B cell (primary cell): Measurements from ENCODE around the gene IFNAR2. TPM values are rescaled to one million over a fixed set of nuclear protein-coding genes. Genes with fewer than 3 reads are reported as not detected.

Source experiments
- ATAC-seq: fragments of 200-7000 bp; cut with Tn5 transposase; one replicate; pipeline ENCODE4 v1.10.0; 2021; ENCODE audit warnings: low read depth, mild to moderate bottlenecking, moderate number of reproducible peaks, moderate library complexity
- CTCF ChIA-PET: fragments of 350-600 bp; sonication (Branson Sonifier 250); formaldehyde crosslinking; loops from one replicate; lab custom pipeline; 2021; ENCODE audit warnings: antibody characterized with exemption, inconsistent platforms; lab: Charles Lee
- POLR2A ChIA-PET: fragments of 350-600 bp; sonication (Branson Sonifier 250); formaldehyde crosslinking; loops from one replicate; lab custom pipeline; 2021; ENCODE audit warnings: antibody characterized with exemption; lab: Charles Lee
- DNase-seq: peaks from one replicate; pipeline ENCODE4 v3.0.0; 2013
- H2AFZ ChIP-seq: 2 replicates; pipeline ENCODE4 v1.6.1; 2012; ENCODE audit warnings: mild to moderate bottlenecking, low read depth, low read length; ENCODE audit not compliant: insufficient read depth, poor library complexity, severe bottlenecking
- H3K27ac ChIP-seq, 2 donors: 1 replicate in 1 of 2; 2 replicates in 1 of 2; pipeline ENCODE4 v1.5.1; 2012 to 2013; ENCODE audit warnings: low read length in 2 of 2, mild to moderate bottlenecking in 2 of 2, moderate library complexity in 1 of 2
- H3K27me3 ChIP-seq, 4 experiments: fragments of 200-600 bp in 1 of 4; sonication (generic) in 1 of 4; replicated peaks in 1 of 4; 1 replicate in 2 of 4; 2 replicates in 2 of 4; pipeline versions ENCODE4 v1.6.1 to v1.7.0; 2013 to 2016; ENCODE audit warnings: low read length in 3 of 4, mild to moderate bottlenecking in 2 of 4, mixed read lengths in 1 of 4, moderate library complexity in 1 of 4; ENCODE audit not compliant: insufficient read depth in 4 of 4, control insufficient read depth in 3 of 4; ENCODE audit errors: control extremely low read depth in 1 of 4
- H3K36me3 ChIP-seq, 2 experiments: replicated peaks in 1 of 2; 1 replicate in 1 of 2; 2 replicates in 1 of 2; pipeline versions ENCODE4 v1.6.1 to v1.7.1; 2013; ENCODE audit warnings: low read length in 1 of 2; ENCODE audit not compliant: insufficient read depth in 2 of 2, control insufficient read depth in 1 of 2; ENCODE audit errors: control extremely low read depth in 1 of 2, extremely low read depth in 1 of 2
- H3K4me1 ChIP-seq, 2 donors: fragments of 200-600 bp in 1 of 2; sonication (generic) in 1 of 2; 1 replicate in 1 of 2; 2 replicates in 1 of 2; pipeline versions ENCODE4 v1.5.1 to v1.6.1; 2013 to 2017; ENCODE audit warnings: low read length in 2 of 2; ENCODE audit not compliant: control insufficient read depth in 2 of 2, insufficient read depth in 2 of 2
- H3K4me2 ChIP-seq: replicated peaks from 2 replicates; pipeline ENCODE3; 2012; ENCODE audit warnings: mild to moderate bottlenecking, low read depth, low read length; ENCODE audit not compliant: poor library complexity, severe bottlenecking
- H3K4me3 ChIP-seq, 5 experiments: fragments of 200-600 bp in 1 of 5; sonication (generic) in 1 of 5; 1 replicate in 3 of 5; 2 replicates in 2 of 5; pipeline versions ENCODE4 v1.5.1 to v1.7.0; 2011 to 2016; ENCODE audit warnings: low read length in 4 of 5, mild to moderate bottlenecking in 4 of 5, low read depth in 2 of 5, control low read depth in 1 of 5, moderate library complexity in 1 of 5; ENCODE audit not compliant: insufficient read depth in 1 of 5; ENCODE audit errors: control extremely low read depth in 1 of 5, extremely low read depth in 1 of 5
- H3K79me2 ChIP-seq: fragments of 200-600 bp; sonication (generic); one replicate; pipeline ENCODE4 v1.6.0; 2016; ENCODE audit warnings: low read length; ENCODE audit not compliant: control insufficient read depth, insufficient read depth
- H3K9ac ChIP-seq: fragments of 200-600 bp; sonication (generic); 2 replicates; pipeline ENCODE4 v1.6.1; 2017; ENCODE audit warnings: mild to moderate bottlenecking, low read length, moderate library complexity
- H3K9me3 ChIP-seq, 3 donors: one replicate each; pipeline versions ENCODE4 v1.6.1 to v1.7.1; 2013; ENCODE audit warnings: low read length in 2 of 3; ENCODE audit not compliant: control insufficient read depth in 2 of 3, insufficient read depth in 1 of 3; ENCODE audit errors: control extremely low read depth in 1 of 3
- H4K20me1 ChIP-seq: 2 replicates; pipeline ENCODE4 v1.6.0; 2012; ENCODE audit warnings: mild to moderate bottlenecking, low read length; ENCODE audit not compliant: insufficient read depth, control insufficient read depth, poor library complexity, severe bottlenecking
- H3K27ac Mint-ChIP-seq: one replicate; pipeline ENCODE4 v1.8.0; 2021; ENCODE audit warnings: mixed read lengths
- H3K27me3 Mint-ChIP-seq: one replicate; pipeline ENCODE4 v1.8.0; 2021; ENCODE audit warnings: mixed read lengths
- H3K4me1 Mint-ChIP-seq: one replicate; pipeline ENCODE4 v1.8.0; 2021; ENCODE audit warnings: mixed read lengths
- H3K4me3 Mint-ChIP-seq: one replicate; pipeline ENCODE4 v1.8.0; 2021; ENCODE audit warnings: mixed read lengths
- H3K9me3 Mint-ChIP-seq: one replicate; pipeline ENCODE4 v1.8.0; 2022; ENCODE audit warnings: mixed read lengths; ENCODE audit not compliant: insufficient read depth
- CTCF ChIP-seq: fragments of 200-600 bp; IDR thresholded peaks from one replicate; pipeline ENCODE4 v1.8.0; 2022; ENCODE audit warnings: antibody characterized with exemption, mild to moderate bottlenecking
- EZH2 ChIP-seq: IDR thresholded peaks from 2 replicates; pipeline ENCODE4 v1.6.1; 2012; ENCODE audit warnings: borderline replicate concordance, low read depth, mild to moderate bottlenecking, moderate library complexity, low read length; ENCODE audit not compliant: insufficient read depth, poor library complexity, severe bottlenecking
- WGBS: methylation state at CpG from one replicate; pipeline ENCODE4 v1.1.5; 2013; ENCODE audit warnings: missing lambda C conversion rate; ENCODE audit not compliant: insufficient coverage; 5-methylcytosine and 5-hydroxymethylcytosine counted together
- intact Hi-C: fragments of 100-400 bp; cut with micrococcal nuclease; formaldehyde crosslinking; loops from one replicate; pipeline ENCODE4 v1.10.0; 2022
- polyA plus RNA-seq: library from polyadenylated mRNA; depleted of rRNA; stranded (reverse); fragments of >200 nt; gene quantifications from 2 replicates; pipeline ENCODE4 v1.2.3, GENCODE V29; 2012
- total RNA-seq, 2 donors: library from RNA; stranded (reverse); fragments of 120-200 nt in 1 of 2; gene quantifications; 1 replicate in 1 of 2; 2 replicates in 1 of 2; pipeline versions ENCODE4 v1.2.3 to v1.2.4, GENCODE V29; 2013 to 2022

IFNAR2 gene
- total and polyA plus RNA-seq, 2 donors (not counting 1 experiment from before 2014, with no cell fraction given), result 33.0 to 45.0 TPM

- no peak for DNase-seq
- H3K4me1 Mint-ChIP-seq, result peaks cover 22% of the 10 kb centered on the region
- TF ChIP-seq CTCF (no peak), EZH2 (no peak)
- Histone ChIP-seq H2AFZ (no peak overlapping the region), H3K79me2 (no peaks in the 10 kb centered on the region), H3K27me3 (peaks cover 0 to 6% (median 1%) of the 10 kb centered on the region in 4 experiments), H3K9ac (no peak overlapping the region), H3K9me3 (peaks cover 0 to 12% (median 0%) of the 10 kb centered on the region in 3 donors), H3K27ac (no peak overlapping the region), H3K36me3 (no peaks in the 10 kb centered on the region), H4K20me1 (no peaks in the 10 kb centered on the region), H3K4me1 (peaks cover 6 to 14% of the 10 kb centered on the region in 2 donors), H3K4me2 (no peak overlapping the region), H3K4me3 (no peak overlapping the region)
- POLR2A ChIA-PET, result no interaction called here
- H3K27ac Mint-ChIP-seq, result no peak overlapping the region
- ATAC-seq, result no peak
- peaks cover 29% of the 10 kb centered on the region for H3K27me3 Mint-ChIP-seq
- no peak overlapping the region for H3K4me3 Mint-ChIP-seq
- CTCF ChIA-PET, result interaction anchor here (3.2 kb wide), 1 partner anchor 10 kb away, joined by 18 read pairs; no protein-coding TSS in a partner anchor
- WGBS, result no CpG with 5 or more reads among the region's 4 CpGs
- intact Hi-C loops, result no loop called here
- peaks cover 2% of the 10 kb centered on the region for H3K9me3 Mint-ChIP-seq
Observed at GRCh38 chr21:33187276-33187675, 42.5 kb upstream of the IFNAR2 start.

GRCh38 chr21:33189237-33189636 lies 40.5 kb upstream of the IFNAR2 start:
- intact Hi-C loops, result no loop called here
- Histone ChIP-seq H3K9me3 (peaks cover 0 to 12% (median 0%) of the 10 kb centered on the region in 3 donors), H3K27me3 (peaks cover 0 to 6% (median 1%) of the 10 kb centered on the region in 4 experiments), H4K20me1 (no peaks in the 10 kb centered on the region), H3K79me2 (no peaks in the 10 kb centered on the region), H3K4me3 (no peak overlapping the region), H3K9ac (no peak overlapping the region), H3K36me3 (no peaks in the 10 kb centered on the region), H3K4me2 (no peak overlapping the region), H3K4me1 (peaks cover 6 to 14% of the 10 kb centered on the region in 2 donors), H2AFZ (no peak overlapping the region), H3K27ac (no peak overlapping the region)
- WGBS, result no CpG with 5 or more reads among the region's 4 CpGs
- no peak for TF ChIP-seq EZH2
- no peak for TF ChIP-seq CTCF
- DNase-seq, result no peak
- H3K4me1 Mint-ChIP-seq, result peaks cover 22% of the 10 kb centered on the region
- no peak overlapping the region for H3K27ac Mint-ChIP-seq
- ChIA-PET POLR2A (no interaction called here), CTCF (interaction anchor here (0.7 kb wide), 1 partner anchor 455 kb away, joined by 3 read pairs; no protein-coding TSS in a partner anchor)
- ATAC-seq, result no peak
- H3K27me3 Mint-ChIP-seq, result peaks cover 26% of the 10 kb centered on the region
- H3K9me3 Mint-ChIP-seq, result peaks cover 2% of the 10 kb centered on the region
- H3K4me3 Mint-ChIP-seq, result no peak overlapping the region
